GM12878 (cell line): Measurements from ENCODE around the gene OGFOD3. TPM values are rescaled to one million over a fixed set of nuclear protein-coding genes. Genes with fewer than 3 reads are reported as not detected.

Source experiments
- ATAC-seq: fragments of 200-7000 bp; cut with Tn5 transposase; 3 replicates; pipeline ENCODE4 v1.9.1; 2020; ENCODE audit warnings: mild to moderate bottlenecking, moderate library complexity
- BruUV-seq: library from RNA; stranded (reverse); fragments of 400-500 nt; replicated peaks from 2 replicates; lab custom pipeline; 2021; lab: Mats Ljungman, UMichigan
- CTCF ChIA-PET: fragments of 300-600 bp; sonication (Branson Sonifier 250); formaldehyde crosslinking; extraction: SDS; loops from one replicate; lab custom pipeline; 2021; ENCODE audit warnings: inconsistent platforms; lab: Yijun Ruan, JAX
- POLR2A ChIA-PET: fragments of 350-600 bp; formaldehyde crosslinking; extraction: SDS; loops from one replicate; lab custom pipeline; 2021; ENCODE audit warnings: inconsistent platforms; lab: Charles Lee
- RAD21 ChIA-PET: fragments of 300-600 bp; sonication (Branson Sonifier 250); formaldehyde crosslinking; loops from one replicate; lab custom pipeline; 2023; ENCODE audit warnings: antibody characterized with exemption; ENCODE audit not compliant: unreplicated experiment; lab: Charles Lee
- SMC1A ChIA-PET: fragments of 300-600 bp; sonication (Branson Sonifier 250); formaldehyde crosslinking; loops from one replicate; lab custom pipeline; 2023; ENCODE audit not compliant: unreplicated experiment, uncharacterized antibody; lab: Charles Lee
- DNase-seq: peaks from one replicate; pipeline ENCODE4 v3.0.0-alpha.2; 2011; ENCODE audit warnings: low read depth, low spot score
- FAIRE-seq: peaks from 3 replicates; lab custom pipeline; 2011; peaks lifted over from hg19 to GRCh38; lab: Jason Lieb, UNC
- H2AFZ ChIP-seq: 2 replicates; pipeline ENCODE4 v1.6.0; 2011; ENCODE audit warnings: low read depth, low read length, control low read depth; ENCODE audit not compliant: control insufficient read depth
- H3K27ac ChIP-seq: 2 replicates; pipeline ENCODE4 v1.5.1; 2011; ENCODE audit warnings: control low read depth; ENCODE audit not compliant: control insufficient read depth, insufficient read depth
- H3K27me3 ChIP-seq, 2 experiments: replicated peaks in 1 of 2; 2 replicates each; pipeline versions ENCODE4 v1.6.0 to v1.6.1; 2011; ENCODE audit warnings: low read length in 1 of 2; ENCODE audit not compliant: control insufficient read depth in 2 of 2, insufficient read depth in 2 of 2
- H3K36me3 ChIP-seq, 2 experiments: 2 replicates each; pipeline ENCODE4 v1.5.1; 2011; ENCODE audit warnings: low read length in 1 of 2; ENCODE audit not compliant: control insufficient read depth in 2 of 2, insufficient read depth in 2 of 2
- H3K4me1 ChIP-seq: 2 replicates; pipeline ENCODE4 v1.6.1; 2011; ENCODE audit warnings: mild to moderate bottlenecking, low read length, moderate library complexity, mixed read lengths; ENCODE audit not compliant: control insufficient read depth, insufficient read depth
- H3K4me2 ChIP-seq: 2 replicates; pipeline ENCODE4 v1.6.0; 2011; ENCODE audit warnings: control low read depth; ENCODE audit not compliant: control insufficient read depth, insufficient read depth
- H3K4me3 ChIP-seq: fragments of 200-600 bp; sonication (generic); 2 replicates; pipeline ENCODE4 v1.5.1; 2016
- H3K79me2 ChIP-seq: 2 replicates; pipeline ENCODE4 v1.6.0; 2011; ENCODE audit warnings: low read length; ENCODE audit not compliant: control insufficient read depth, insufficient read depth
- H3K9ac ChIP-seq: 2 replicates; pipeline ENCODE4 v1.8.0; 2011; ENCODE audit warnings: low read length, control low read depth, mixed read lengths; ENCODE audit not compliant: control insufficient read depth, insufficient read depth
- H3K9me3 ChIP-seq: replicated peaks from 3 replicates; pipeline ENCODE4 v1.5.1; 2011; ENCODE audit warnings: mild to moderate bottlenecking, low read length; ENCODE audit not compliant: control insufficient read depth, insufficient read depth
- H4K20me1 ChIP-seq: 2 replicates; pipeline ENCODE4 v1.6.0; 2011; ENCODE audit not compliant: control insufficient read depth, insufficient read depth
- CREB1 ChIP-seq: IDR thresholded peaks from 2 replicates; pipeline ENCODE4 v1.6.1; 2012; ENCODE audit warnings: low read depth, mild to moderate bottlenecking, inconsistent platforms
- EGR1 ChIP-seq, 2 experiments: IDR thresholded peaks; 1 replicate in 1 of 2; 2 replicates in 1 of 2; pipeline ENCODE4 v1.6.1; 2011 to 2012; ENCODE audit warnings: low read depth in 2 of 2, low read length in 2 of 2, borderline replicate concordance in 1 of 2, mild to moderate bottlenecking in 1 of 2, moderate library complexity in 1 of 2
- FOS ChIP-seq: IDR thresholded peaks from 3 replicates; pipeline ENCODE4 v1.6.1; 2011; ENCODE audit warnings: borderline replicate concordance; ENCODE audit not compliant: insufficient read length; ENCODE audit errors: extremely low read depth
- FOXK2 ChIP-seq: fragments of 450-650 bp; IDR thresholded peaks from 2 replicates; pipeline ENCODE4 v1.6.1; 2017; ENCODE audit warnings: mild to moderate bottlenecking, moderate library complexity
- GATAD2B ChIP-seq: fragments of 450-650 bp; conservative IDR thresholded peaks from 2 replicates; pipeline ENCODE4 v1.6.1; 2017; ENCODE audit warnings: low read depth, mild to moderate bottlenecking, moderate library complexity
- IRF4 ChIP-seq: IDR thresholded peaks from 2 replicates; pipeline ENCODE4 v1.6.1; 2011; ENCODE audit warnings: low read depth, low read length
- MTA3 ChIP-seq: IDR thresholded peaks from 2 replicates; pipeline ENCODE4 v1.6.1; 2012; ENCODE audit warnings: low read length, inconsistent platforms, borderline replicate concordance
- PML ChIP-seq: IDR thresholded peaks from 2 replicates; pipeline ENCODE4 v1.6.1; 2012; ENCODE audit warnings: low read length, inconsistent platforms
- POU2F2 ChIP-seq: IDR thresholded peaks from 3 replicates; pipeline ENCODE4 v1.6.1; 2011; ENCODE audit warnings: low read depth, mild to moderate bottlenecking, low read length, borderline replicate concordance
- RCOR1 ChIP-seq: conservative IDR thresholded peaks from 2 replicates; pipeline ENCODE4 v1.6.1; 2012; ENCODE audit warnings: low read depth, low read length, improper control_type of control experiment
- SMAD1 ChIP-seq: fragments of 450-650 bp; IDR thresholded peaks from 2 replicates; pipeline ENCODE4 v1.6.1; 2018; ENCODE audit warnings: mild to moderate bottlenecking, low read depth; ENCODE audit not compliant: partially characterized antibody
- SPI1 ChIP-seq: IDR thresholded peaks from 2 replicates; pipeline ENCODE4 v1.6.1; 2011; ENCODE audit warnings: low read depth, mild to moderate bottlenecking, low read length, moderate library complexity, borderline replicate concordance; ENCODE audit not compliant: insufficient read depth
- SRF ChIP-seq, 2 experiments: IDR thresholded peaks; 2 replicates each; pipeline ENCODE4 v1.6.1; 2011; ENCODE audit warnings: low read depth in 2 of 2, low read length in 2 of 2, mild to moderate bottlenecking in 1 of 2, moderate library complexity in 1 of 2
- ZSCAN29 ChIP-seq: fragments of 450-650 bp; IDR thresholded peaks from 2 replicates; pipeline ENCODE4 v1.6.1; 2017; ENCODE audit warnings: mild to moderate bottlenecking, moderate library complexity
- WGBS: methylation state at CpG from one replicate; pipeline ENCODE4 v1.1.6; 2016; ENCODE audit warnings: low lambda C conversion rate; ENCODE audit not compliant: insufficient replicate concordance, insufficient coverage; ENCODE audit errors: missing lambda C conversion rate; 5-methylcytosine and 5-hydroxymethylcytosine counted together
- in situ Hi-C: fragments of 300-500 bp; cut with MboI; formaldehyde crosslinking; loops from 9 replicates; pipeline ENCODE4 v1.14.3; 2018; ENCODE audit warnings: mixed read lengths
- intact Hi-C: fragments of 100-400 bp; cut with micrococcal nuclease; formaldehyde crosslinking; loops from one replicate; pipeline ENCODE4 v1.14.2; 2022; ENCODE audit not compliant: unreplicated experiment
- polyA plus RNA-seq, 11 experiments: library from polyadenylated mRNA; depleted of rRNA in 4 of 11; unstranded in 6 of 11; stranded (reverse) in 5 of 11; fragments of >200 nt; fragmentation: Nextera tagmentation in 4 of 11; fragmentation: Illumina TruSeq in 1 of 11; extraction: Ambion mirVana in 4 of 11; extraction: Trizol in 1 of 11; gene quantifications; 1 replicate in 1 of 11; 2 replicates in 10 of 11; pipeline versions ENCODE4 v1.2.1 to v1.2.3, GENCODE V29; 2011 to 2016; ENCODE audit warnings: inconsistent platforms in 2 of 11, missing spikeins in 2 of 11, low read depth in 1 of 11
- total RNA-seq, 4 experiments: library from RNA; depleted of rRNA in 3 of 4; stranded (reverse); fragments of >200 nt in 3 of 4; fragmentation: Illumina TruSeq in 1 of 4; extraction: Trizol in 1 of 4; gene quantifications; 2 replicates each; pipeline versions ENCODE4 v1.2.1 to v1.2.3, GENCODE V29; 2013 to 2021
- TF ChIP-seq, protein P1 (sequence below): fragments of 450-650 bp; IDR thresholded peaks from 2 replicates; pipeline ENCODE4 v1.6.1; 2017; ENCODE audit warnings: mild to moderate bottlenecking, low read depth, inconsistent platforms; ENCODE audit not compliant: poor library complexity, severe bottlenecking
- TF ChIP-seq, protein P2 (sequence below): IDR thresholded peaks from 2 replicates; pipeline ENCODE4 v1.6.1; 2011; ENCODE audit warnings: borderline replicate concordance, low read depth, mild to moderate bottlenecking, moderate library complexity, mixed read lengths, low read length; ENCODE audit not compliant: insufficient read depth; ENCODE audit errors: extremely low read length
- TF ChIP-seq, protein P3 (sequence below): IDR thresholded peaks from 2 replicates; pipeline ENCODE4 v1.6.1; 2011; ENCODE audit warnings: borderline replicate concordance, low read depth, mild to moderate bottlenecking, moderate library complexity, low read length; ENCODE audit not compliant: insufficient read depth, poor library complexity, severe bottlenecking
- TF ChIP-seq, protein P4 (sequence below): fragments of 450-650 bp; IDR thresholded peaks from 2 replicates; pipeline ENCODE4 v1.6.1; 2017; ENCODE audit warnings: borderline replicate concordance

The OGFOD3 gene
- total and polyA plus RNA-seq, 10 of the 15 experiments (the other 5 are each of a cell fraction or from before 2014, with no cell fraction given) = 0.48 to 28.4 (median 18.3) TPM

DNA sequence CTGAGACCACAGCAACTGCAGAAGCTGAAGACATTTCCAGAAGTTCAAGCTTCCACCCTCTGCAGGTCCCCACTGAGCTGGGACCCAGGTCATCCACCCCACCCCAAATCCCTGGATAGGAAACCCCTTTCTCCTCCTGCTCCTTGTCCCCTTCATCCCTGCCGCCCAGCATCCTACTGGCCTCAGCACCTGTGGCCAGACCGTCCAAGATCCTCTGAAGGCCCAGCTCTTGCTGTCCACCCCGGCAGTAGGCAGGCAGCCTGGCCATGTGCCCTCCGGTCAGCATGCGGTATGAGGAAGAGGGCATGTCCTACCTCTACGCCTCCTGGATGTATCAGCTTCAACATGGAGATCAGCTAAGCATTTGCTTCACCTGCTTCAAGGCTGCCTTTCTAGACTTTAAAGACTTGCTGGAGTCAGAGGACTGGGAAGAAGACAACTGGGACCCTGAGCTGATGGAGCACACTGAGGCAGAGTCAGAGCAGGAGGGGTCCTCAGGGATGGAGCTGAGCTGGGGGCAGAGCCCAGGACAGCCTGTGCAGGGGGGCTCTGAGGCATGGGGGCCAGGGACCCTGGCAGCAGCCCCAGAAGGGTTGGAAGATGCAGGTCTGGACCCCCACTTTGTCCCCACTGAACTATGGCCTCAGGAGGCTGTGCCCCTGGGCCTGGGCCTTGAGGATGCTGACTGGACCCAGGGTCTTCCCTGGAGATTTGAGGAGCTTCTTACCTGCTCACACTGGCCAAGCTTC is 56.3 kb downstream of the OGFOD3 start:
- no peaks in the 10 kb centered on the region for H3K79me2 ChIP-seq
- ChIA-PET POLR2A (interaction anchor here (0.6 kb wide), 1 partner anchor 65 kb away, joined by 3 read pairs; no protein-coding TSS in a partner anchor), CTCF (interaction anchor here (1.2 to 1.3 kb wide), 2 partner anchors 9 to 11 kb away, joined by 4 to 6 read pairs; no protein-coding TSS in a partner anchor), SMC1A (interaction anchor here (0.7 to 1.6 kb wide), 2 partner anchors 37 to 38 kb away, joined by 3 to 5 read pairs; no protein-coding TSS in a partner anchor), RAD21 (no interaction called here)
- TF ChIP-seq POU2F2 = no peak
- TF ChIP-seq SMAD1 = no peak
- no peak for TF ChIP-seq MTA3
- TF ChIP-seq, protein P1, sequence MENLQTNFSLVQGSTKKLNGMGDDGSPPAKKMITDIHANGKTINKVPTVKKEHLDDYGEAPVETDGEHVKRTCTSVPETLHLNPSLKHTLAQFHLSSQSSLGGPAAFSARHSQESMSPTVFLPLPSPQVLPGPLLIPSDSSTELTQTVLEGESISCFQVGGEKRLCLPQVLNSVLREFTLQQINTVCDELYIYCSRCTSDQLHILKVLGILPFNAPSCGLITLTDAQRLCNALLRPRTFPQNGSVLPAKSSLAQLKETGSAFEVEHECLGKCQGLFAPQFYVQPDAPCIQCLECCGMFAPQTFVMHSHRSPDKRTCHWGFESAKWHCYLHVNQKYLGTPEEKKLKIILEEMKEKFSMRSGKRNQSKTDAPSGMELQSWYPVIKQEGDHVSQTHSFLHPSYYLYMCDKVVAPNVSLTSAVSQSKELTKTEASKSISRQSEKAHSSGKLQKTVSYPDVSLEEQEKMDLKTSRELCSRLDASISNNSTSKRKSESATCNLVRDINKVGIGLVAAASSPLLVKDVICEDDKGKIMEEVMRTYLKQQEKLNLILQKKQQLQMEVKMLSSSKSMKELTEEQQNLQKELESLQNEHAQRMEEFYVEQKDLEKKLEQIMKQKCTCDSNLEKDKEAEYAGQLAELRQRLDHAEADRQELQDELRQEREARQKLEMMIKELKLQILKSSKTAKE = no peak
- TF ChIP-seq FOS = no peak
- TF ChIP-seq ZSCAN29 = no peak
- TF ChIP-seq GATAD2B = no peak
- no peak for TF ChIP-seq EGR1 (IDR thresholded peaks at IDR 0.05; ENCODE audit: borderline replicate concordance in 1 of 2, low read depth in 2 of 2, low read length in 2 of 2)
- TF ChIP-seq SRF (IDR thresholded peaks at IDR 0.05; ENCODE audit: low read depth in 2 of 2, low read length in 2 of 2) = no peak
- no peak for TF ChIP-seq CREB1
- TF ChIP-seq, protein P2, sequence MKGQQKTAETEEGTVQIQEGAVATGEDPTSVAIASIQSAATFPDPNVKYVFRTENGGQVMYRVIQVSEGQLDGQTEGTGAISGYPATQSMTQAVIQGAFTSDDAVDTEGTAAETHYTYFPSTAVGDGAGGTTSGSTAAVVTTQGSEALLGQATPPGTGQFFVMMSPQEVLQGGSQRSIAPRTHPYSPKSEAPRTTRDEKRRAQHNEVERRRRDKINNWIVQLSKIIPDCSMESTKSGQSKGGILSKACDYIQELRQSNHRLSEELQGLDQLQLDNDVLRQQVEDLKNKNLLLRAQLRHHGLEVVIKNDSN = no peak
- TF ChIP-seq FOXK2 = no peak
- no peak for TF ChIP-seq RCOR1
- no peak for TF ChIP-seq PML
- no peak for TF ChIP-seq IRF4
- TF ChIP-seq, protein P3, sequence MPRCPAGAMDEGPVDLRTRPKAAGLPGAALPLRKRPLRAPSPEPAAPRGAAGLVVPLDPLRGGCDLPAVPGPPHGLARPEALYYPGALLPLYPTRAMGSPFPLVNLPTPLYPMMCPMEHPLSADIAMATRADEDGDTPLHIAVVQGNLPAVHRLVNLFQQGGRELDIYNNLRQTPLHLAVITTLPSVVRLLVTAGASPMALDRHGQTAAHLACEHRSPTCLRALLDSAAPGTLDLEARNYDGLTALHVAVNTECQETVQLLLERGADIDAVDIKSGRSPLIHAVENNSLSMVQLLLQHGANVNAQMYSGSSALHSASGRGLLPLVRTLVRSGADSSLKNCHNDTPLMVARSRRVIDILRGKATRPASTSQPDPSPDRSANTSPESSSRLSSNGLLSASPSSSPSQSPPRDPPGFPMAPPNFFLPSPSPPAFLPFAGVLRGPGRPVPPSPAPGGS = no peak
- TF ChIP-seq SPI1 = no peak
- TF ChIP-seq, protein P4, sequence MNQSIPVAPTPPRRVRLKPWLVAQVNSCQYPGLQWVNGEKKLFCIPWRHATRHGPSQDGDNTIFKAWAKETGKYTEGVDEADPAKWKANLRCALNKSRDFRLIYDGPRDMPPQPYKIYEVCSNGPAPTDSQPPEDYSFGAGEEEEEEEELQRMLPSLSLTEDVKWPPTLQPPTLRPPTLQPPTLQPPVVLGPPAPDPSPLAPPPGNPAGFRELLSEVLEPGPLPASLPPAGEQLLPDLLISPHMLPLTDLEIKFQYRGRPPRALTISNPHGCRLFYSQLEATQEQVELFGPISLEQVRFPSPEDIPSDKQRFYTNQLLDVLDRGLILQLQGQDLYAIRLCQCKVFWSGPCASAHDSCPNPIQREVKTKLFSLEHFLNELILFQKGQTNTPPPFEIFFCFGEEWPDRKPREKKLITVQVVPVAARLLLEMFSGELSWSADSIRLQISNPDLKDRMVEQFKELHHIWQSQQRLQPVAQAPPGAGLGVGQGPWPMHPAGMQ = no peak
- no TSS peak for BruUV-seq
- WGBS = 75% methylated on average over 6 of the region's 6 CpGs
- no peaks in the 10 kb centered on the region for H3K9me3 ChIP-seq
- in situ Hi-C loops (no loop called here), intact Hi-C loops (no loop called here)
- H3K27me3 ChIP-seq = no peaks in the 10 kb centered on the region
- no peak overlapping the region for H2AFZ ChIP-seq
- no peaks in the 10 kb centered on the region for H3K36me3 ChIP-seq
- H3K4me1 ChIP-seq = peaks cover 4% of the 10 kb centered on the region; the same call in 1 of the 2 replicates
- no peak overlapping the region for H3K9ac ChIP-seq
- no peak for FAIRE-seq
- no peak for DNase-seq
- no peaks in the 10 kb centered on the region for H4K20me1 ChIP-seq
- no peak for ATAC-seq
- H3K4me3 ChIP-seq = no peak overlapping the region
- H3K27ac ChIP-seq = no peak overlapping the region
- H3K4me2 ChIP-seq = no peak overlapping the region
